SK-N-SH treated with all-trans-retinoic acid at 6 μM for 48 hours (cell line): Measurements from ENCODE around the gene KSR2.

ENCODE experiments used
- ATAC-seq: fragments of 200-7000 bp; cut with Tn5 transposase; 3 replicates; pipeline ENCODE4 v1.9.1; 2020; ENCODE audit warnings: mild to moderate bottlenecking, moderate library complexity
- ARNTL ChIP-seq: fragments of 450-650 bp; formaldehyde crosslinking; IDR thresholded peaks from 2 replicates; pipeline ENCODE4 v1.5.0; 2020; ENCODE audit warnings: low read depth, mild to moderate bottlenecking, moderate library complexity, borderline replicate concordance
- BACH2 ChIP-seq: fragments of 250-450 bp; sonication (Bioruptor Pico); IDR thresholded peaks from 2 replicates; pipeline ENCODE4 v1.9.0; 2021; ENCODE audit warnings: mild to moderate bottlenecking, borderline replicate concordance
- CSDC2 ChIP-seq: fragments of 250-450 bp; sonication (Bioruptor Pico); IDR thresholded peaks from 2 replicates; pipeline ENCODE4 v1.5.0; 2020; ENCODE audit warnings: mild to moderate bottlenecking, moderate library complexity
- ISL1 ChIP-seq: fragments of 250-450 bp; sonication (Bioruptor Pico); IDR thresholded peaks from 2 replicates; pipeline ENCODE4 v2.1.2; 2022; ENCODE audit warnings: mild to moderate bottlenecking, moderate library complexity
- OSR1 ChIP-seq: fragments of 250-450 bp; sonication (Bioruptor Pico); IDR thresholded peaks from 2 replicates; pipeline ENCODE4 v1.8.0; 2022; ENCODE audit warnings: moderate library complexity, mild to moderate bottlenecking, inconsistent platforms
- RARB ChIP-seq: fragments of 250-450 bp; sonication (Bioruptor Pico); IDR thresholded peaks from 2 replicates; pipeline ENCODE4 v1.8.0; 2021; ENCODE audit warnings: mild to moderate bottlenecking, moderate library complexity
- TCF4 ChIP-seq: fragments of 250-450 bp; sonication (Bioruptor Pico); IDR thresholded peaks from 2 replicates; pipeline ENCODE4 v1.8.0; 2021; ENCODE audit warnings: mild to moderate bottlenecking, moderate library complexity, borderline replicate concordance
- TOX ChIP-seq: fragments of 250-450 bp; sonication (Bioruptor Pico); IDR thresholded peaks from 2 replicates; pipeline ENCODE4 v1.8.0; 2021; ENCODE audit warnings: mild to moderate bottlenecking, moderate library complexity, borderline replicate concordance
- ZFP3 ChIP-seq: fragments of 250-450 bp; sonication (Bioruptor Pico); IDR thresholded peaks from 2 replicates; pipeline ENCODE4 v1.5.0; 2020; ENCODE audit warnings: mild to moderate bottlenecking, moderate library complexity
- ZNF565 ChIP-seq: fragments of 450-650 bp; formaldehyde crosslinking; conservative IDR thresholded peaks from 2 replicates; pipeline ENCODE4 v1.5.0; 2020; ENCODE audit warnings: low read depth, mild to moderate bottlenecking, moderate library complexity
- ZNF8 ChIP-seq: fragments of 450-650 bp; formaldehyde crosslinking; IDR thresholded peaks from 2 replicates; pipeline ENCODE4 v1.5.0; 2020; ENCODE audit warnings: mild to moderate bottlenecking, moderate library complexity
- TF ChIP-seq, protein P1 (sequence below): fragments of 250-450 bp; sonication (Bioruptor Pico); IDR thresholded peaks from 2 replicates; pipeline ENCODE4 v1.8.0; 2020; ENCODE audit warnings: mild to moderate bottlenecking, moderate library complexity, borderline replicate concordance
- TF ChIP-seq, protein P2 (sequence below): fragments of 250-450 bp; sonication (Bioruptor Pico); IDR thresholded peaks from 2 replicates; pipeline ENCODE4 v1.5.1; 2020; ENCODE audit warnings: low read depth, mild to moderate bottlenecking, moderate library complexity
- TF ChIP-seq, protein P3 (sequence below): fragments of 250-450 bp; sonication (Bioruptor Pico); IDR thresholded peaks from 2 replicates; pipeline ENCODE4 v1.5.1; 2021; ENCODE audit warnings: mild to moderate bottlenecking, moderate library complexity
- TF ChIP-seq, protein P4 (sequence below): fragments of 250-450 bp; sonication (Bioruptor Pico); IDR thresholded peaks from 2 replicates; pipeline ENCODE4 v1.8.0; 2021; ENCODE audit warnings: low read depth, mild to moderate bottlenecking, moderate library complexity, borderline replicate concordance
- TF ChIP-seq, protein P5 (sequence below): fragments of 250-450 bp; sonication (Bioruptor Pico); IDR thresholded peaks from 2 replicates; pipeline ENCODE4 v1.5.0; 2020; ENCODE audit warnings: mild to moderate bottlenecking, moderate library complexity

KSR2 gene

DNA sequence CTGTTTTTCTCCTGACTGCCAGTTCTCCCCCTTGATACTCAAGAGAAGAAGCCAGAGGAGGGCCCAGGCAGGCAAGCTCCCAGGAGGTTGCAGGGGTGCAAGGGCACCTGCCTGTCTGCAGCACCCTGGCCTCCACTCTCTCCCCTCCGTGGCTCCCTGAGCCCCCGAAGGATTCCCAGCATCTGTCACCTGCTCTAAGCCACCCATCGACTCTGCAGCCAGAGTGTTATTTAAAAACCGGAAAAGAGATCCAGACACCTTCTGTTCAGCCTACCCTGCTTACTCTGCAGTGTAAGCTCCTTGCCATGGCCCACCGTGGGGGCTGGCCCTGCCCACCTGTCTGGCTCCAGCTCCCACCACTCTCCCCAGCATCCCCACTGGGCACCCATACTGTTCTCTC, 121.4 kb downstream of the KSR2 start:
- TF ChIP-seq ZNF565 (CRISPR knock-in tag) = no peak
- TF ChIP-seq RARB = no peak
- TF ChIP-seq, protein P1, sequence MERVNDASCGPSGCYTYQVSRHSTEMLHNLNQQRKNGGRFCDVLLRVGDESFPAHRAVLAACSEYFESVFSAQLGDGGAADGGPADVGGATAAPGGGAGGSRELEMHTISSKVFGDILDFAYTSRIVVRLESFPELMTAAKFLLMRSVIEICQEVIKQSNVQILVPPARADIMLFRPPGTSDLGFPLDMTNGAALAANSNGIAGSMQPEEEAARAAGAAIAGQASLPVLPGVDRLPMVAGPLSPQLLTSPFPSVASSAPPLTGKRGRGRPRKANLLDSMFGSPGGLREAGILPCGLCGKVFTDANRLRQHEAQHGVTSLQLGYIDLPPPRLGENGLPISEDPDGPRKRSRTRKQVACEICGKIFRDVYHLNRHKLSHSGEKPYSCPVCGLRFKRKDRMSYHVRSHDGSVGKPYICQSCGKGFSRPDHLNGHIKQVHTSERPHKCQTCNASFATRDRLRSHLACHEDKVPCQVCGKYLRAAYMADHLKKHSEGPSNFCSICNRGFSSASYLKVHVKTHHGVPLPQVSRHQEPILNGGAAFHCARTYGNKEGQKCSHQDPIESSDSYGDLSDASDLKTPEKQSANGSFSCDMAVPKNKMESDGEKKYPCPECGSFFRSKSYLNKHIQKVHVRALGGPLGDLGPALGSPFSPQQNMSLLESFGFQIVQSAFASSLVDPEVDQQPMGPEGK = no peak
- TF ChIP-seq, protein P2, sequence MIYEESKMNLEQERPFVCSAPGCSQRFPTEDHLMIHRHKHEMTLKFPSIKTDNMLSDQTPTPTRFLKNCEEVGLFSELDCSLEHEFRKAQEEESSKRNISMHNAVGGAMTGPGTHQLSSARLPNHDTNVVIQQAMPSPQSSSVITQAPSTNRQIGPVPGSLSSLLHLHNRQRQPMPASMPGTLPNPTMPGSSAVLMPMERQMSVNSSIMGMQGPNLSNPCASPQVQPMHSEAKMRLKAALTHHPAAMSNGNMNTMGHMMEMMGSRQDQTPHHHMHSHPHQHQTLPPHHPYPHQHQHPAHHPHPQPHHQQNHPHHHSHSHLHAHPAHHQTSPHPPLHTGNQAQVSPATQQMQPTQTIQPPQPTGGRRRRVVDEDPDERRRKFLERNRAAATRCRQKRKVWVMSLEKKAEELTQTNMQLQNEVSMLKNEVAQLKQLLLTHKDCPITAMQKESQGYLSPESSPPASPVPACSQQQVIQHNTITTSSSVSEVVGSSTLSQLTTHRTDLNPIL = no peak
- TF ChIP-seq, all 23 proteins: peak for 0
- ATAC-seq = no peak

DNA sequence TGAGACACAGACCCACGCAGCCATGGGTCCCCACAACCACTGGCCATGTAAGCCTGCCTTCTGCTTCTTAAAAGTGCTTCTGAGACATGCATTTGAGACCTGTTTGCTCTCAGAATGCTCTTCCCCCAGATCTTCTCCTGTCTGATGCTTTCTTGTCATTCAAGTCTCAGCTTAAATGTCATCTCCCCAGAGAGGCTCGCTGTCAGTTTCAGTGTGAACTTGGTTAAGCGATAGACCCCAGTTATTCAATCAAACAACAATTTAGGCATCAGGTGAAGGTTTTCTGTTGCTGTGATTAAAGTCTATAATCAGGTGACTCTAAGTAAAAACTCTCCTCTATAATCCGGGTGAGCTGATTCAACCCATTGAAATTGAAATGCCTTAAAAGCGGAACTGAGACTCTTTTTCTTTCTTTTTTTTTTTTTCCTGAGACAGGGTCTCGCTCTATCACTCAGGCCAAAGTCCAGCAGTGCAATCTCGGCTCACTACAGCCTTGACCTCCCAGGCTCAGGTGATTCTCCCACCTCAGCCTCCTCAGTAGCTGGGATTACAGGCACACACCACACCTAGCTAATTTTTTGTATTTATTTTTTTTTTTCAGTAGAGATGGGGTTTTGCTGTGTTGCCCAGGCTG, 123.4 kb downstream of the KSR2 start:
- TF ChIP-seq ARNTL (no peak), ISL1 (CRISPR knock-in tag) (no peak), ZFP3 (CRISPR knock-in tag) (no peak), RARB (no peak), ZNF8 (no peak)
- TF ChIP-seq, protein P3, sequence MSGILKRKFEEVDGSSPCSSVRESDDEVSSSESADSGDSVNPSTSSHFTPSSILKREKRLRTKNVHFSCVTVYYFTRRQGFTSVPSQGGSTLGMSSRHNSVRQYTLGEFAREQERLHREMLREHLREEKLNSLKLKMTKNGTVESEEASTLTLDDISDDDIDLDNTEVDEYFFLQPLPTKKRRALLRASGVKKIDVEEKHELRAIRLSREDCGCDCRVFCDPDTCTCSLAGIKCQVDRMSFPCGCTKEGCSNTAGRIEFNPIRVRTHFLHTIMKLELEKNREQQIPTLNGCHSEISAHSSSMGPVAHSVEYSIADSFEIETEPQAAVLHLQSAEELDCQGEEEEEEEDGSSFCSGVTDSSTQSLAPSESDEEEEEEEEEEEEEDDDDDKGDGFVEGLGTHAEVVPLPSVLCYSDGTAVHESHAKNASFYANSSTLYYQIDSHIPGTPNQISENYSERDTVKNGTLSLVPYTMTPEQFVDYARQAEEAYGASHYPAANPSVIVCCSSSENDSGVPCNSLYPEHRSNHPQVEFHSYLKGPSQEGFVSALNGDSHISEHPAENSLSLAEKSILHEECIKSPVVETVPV (CRISPR knock-in tag) = no peak
- TF ChIP-seq, protein P2 = no peak
- no peak for ATAC-seq

DNA sequence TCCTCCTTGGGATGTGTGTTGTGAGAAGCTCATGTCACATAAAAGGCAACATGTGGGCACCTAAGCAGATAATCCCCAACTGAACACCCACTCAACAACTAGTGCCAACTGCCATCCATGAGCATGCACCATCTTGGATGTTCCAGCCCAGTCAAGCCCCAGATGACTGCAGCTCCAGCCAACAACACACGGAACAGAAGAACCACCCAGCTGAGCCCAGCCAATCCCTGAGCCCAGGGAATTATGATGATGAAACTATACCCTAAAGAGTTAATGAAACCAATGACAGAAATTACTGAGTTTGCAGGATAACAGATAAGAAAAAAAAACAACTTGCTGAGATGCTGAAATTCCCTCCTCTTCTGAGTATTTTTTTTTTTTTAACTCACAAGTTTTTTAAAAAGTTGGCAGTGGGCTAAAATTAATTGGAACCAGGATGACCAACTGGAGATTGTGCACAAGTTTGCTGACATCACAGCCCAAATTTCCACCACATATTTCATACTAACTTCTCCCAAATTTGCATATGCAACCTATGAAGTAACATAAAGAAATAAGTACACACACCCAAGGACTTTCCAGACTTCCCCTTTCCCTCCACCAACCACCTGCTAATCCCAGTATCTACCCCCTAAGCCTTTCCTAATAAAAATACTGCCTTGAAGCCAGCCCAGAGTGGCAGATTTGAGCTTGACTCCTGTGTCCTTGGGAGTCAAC, 124.5 kb downstream of the KSR2 start:
- TF ChIP-seq TCF4 (CRISPR knock-in tag) (no peak), CSDC2 (no peak), ARNTL (no peak), BACH2 (CRISPR knock-in tag) (no peak), ZFP3 (CRISPR knock-in tag) (no peak), TOX (CRISPR knock-in tag) (no peak), OSR1 (CRISPR knock-in tag) (no peak), ZNF565 (CRISPR knock-in tag) (no peak), ZNF8 (no peak)
- TF ChIP-seq, protein P4, sequence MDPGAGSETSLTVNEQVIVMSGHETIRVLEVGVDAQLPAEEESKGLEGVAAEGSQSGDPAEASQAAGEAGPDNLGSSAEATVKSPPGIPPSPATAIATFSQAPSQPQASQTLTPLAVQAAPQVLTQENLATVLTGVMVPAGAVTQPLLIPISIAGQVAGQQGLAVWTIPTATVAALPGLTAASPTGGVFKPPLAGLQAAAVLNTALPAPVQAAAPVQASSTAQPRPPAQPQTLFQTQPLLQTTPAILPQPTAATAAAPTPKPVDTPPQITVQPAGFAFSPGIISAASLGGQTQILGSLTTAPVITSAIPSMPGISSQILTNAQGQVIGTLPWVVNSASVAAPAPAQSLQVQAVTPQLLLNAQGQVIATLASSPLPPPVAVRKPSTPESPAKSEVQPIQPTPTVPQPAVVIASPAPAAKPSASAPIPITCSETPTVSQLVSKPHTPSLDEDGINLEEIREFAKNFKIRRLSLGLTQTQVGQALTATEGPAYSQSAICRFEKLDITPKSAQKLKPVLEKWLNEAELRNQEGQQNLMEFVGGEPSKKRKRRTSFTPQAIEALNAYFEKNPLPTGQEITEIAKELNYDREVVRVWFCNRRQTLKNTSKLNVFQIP (CRISPR knock-in tag) = no peak
- TF ChIP-seq, protein P5, sequence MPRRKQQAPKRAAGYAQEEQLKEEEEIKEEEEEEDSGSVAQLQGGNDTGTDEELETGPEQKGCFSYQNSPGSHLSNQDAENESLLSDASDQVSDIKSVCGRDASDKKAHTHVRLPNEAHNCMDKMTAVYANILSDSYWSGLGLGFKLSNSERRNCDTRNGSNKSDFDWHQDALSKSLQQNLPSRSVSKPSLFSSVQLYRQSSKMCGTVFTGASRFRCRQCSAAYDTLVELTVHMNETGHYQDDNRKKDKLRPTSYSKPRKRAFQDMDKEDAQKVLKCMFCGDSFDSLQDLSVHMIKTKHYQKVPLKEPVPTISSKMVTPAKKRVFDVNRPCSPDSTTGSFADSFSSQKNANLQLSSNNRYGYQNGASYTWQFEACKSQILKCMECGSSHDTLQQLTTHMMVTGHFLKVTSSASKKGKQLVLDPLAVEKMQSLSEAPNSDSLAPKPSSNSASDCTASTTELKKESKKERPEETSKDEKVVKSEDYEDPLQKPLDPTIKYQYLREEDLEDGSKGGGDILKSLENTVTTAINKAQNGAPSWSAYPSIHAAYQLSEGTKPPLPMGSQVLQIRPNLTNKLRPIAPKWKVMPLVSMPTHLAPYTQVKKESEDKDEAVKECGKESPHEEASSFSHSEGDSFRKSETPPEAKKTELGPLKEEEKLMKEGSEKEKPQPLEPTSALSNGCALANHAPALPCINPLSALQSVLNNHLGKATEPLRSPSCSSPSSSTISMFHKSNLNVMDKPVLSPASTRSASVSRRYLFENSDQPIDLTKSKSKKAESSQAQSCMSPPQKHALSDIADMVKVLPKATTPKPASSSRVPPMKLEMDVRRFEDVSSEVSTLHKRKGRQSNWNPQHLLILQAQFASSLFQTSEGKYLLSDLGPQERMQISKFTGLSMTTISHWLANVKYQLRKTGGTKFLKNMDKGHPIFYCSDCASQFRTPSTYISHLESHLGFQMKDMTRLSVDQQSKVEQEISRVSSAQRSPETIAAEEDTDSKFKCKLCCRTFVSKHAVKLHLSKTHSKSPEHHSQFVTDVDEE (CRISPR knock-in tag) = no peak
- TF ChIP-seq, protein P1 = no peak
- no peak for ATAC-seq
